ENCODE results near the gene SLC38A4.

- TF ChIP-seq ZNF274 (IDR thresholded peaks at IDR 0.05; ENCODE audit: low read depth, low read length): no peak
- TF ChIP-seq SUZ12 (IDR thresholded peaks at IDR 0.05; ENCODE audit: extremely low read depth, insufficient read depth, insufficient read length): no peak
- no peak for TF ChIP-seq YY1 (IDR thresholded peaks at IDR 0.05; ENCODE audit: insufficient read depth, insufficient read length)
These were observed 47.4 kb downstream of the SLC38A4 start for GRCh38 chr12:46778415-46778814.

Measured in NT2/D1 (cell line).